Smooth muscle cell (in vitro differentiated cells): Measurements from ENCODE around the gene ARPC2. TPM values are rescaled to one million over a fixed set of nuclear protein-coding genes. Genes with fewer than 3 reads are reported as not detected.
A peak's percentile ranks its signal among the peaks of the same experiment; 100 is the strongest.
"Not testable (repeated sequence)": the region's sequence is repeated elsewhere in the genome, so short reads cannot be mapped to it uniquely, and the experiment has no call there.

Source experiments
- DNase-seq: peaks from one replicate; lab custom pipeline; 2025; ENCODE audit not compliant: unreplicated experiment; lab: John Stamatoyannopoulos, UW
- H2AFZ ChIP-seq: fragments of 200-600 bp; sonication (generic); 2 replicates; pipeline ENCODE4 v1.6.0; 2016; ENCODE audit warnings: antibody characterized with exemption, low read depth, mild to moderate bottlenecking
- H3F3A ChIP-seq: fragments of 200-600 bp; sonication (generic); 2 replicates; pipeline ENCODE4 v1.6.0; 2017; ENCODE audit warnings: antibody characterized with exemption, low read depth
- H3K27ac ChIP-seq: fragments of 200-600 bp; sonication (generic); 2 replicates; pipeline ENCODE4 v1.5.1; 2016; ENCODE audit warnings: low read depth, mild to moderate bottlenecking
- H3K27me3 ChIP-seq: fragments of 200-600 bp; sonication (generic); 2 replicates; pipeline ENCODE4 v1.6.1; 2016; ENCODE audit warnings: low read depth, mild to moderate bottlenecking
- H3K36me3 ChIP-seq: fragments of 200-600 bp; sonication (generic); 2 replicates; pipeline ENCODE4 v1.5.1; 2016; ENCODE audit warnings: low read depth
- H3K4me1 ChIP-seq: fragments of 200-600 bp; sonication (generic); 2 replicates; pipeline ENCODE4 v1.5.1; 2016; ENCODE audit warnings: low read depth
- H3K4me2 ChIP-seq: fragments of 200-600 bp; sonication (generic); 2 replicates; pipeline ENCODE4 v1.6.0; 2016; ENCODE audit warnings: mild to moderate bottlenecking
- H3K4me3 ChIP-seq: fragments of 200-600 bp; sonication (generic); 2 replicates; pipeline ENCODE4 v1.5.1; 2016; ENCODE audit warnings: mild to moderate bottlenecking
- H3K79me2 ChIP-seq: fragments of 200-600 bp; sonication (generic); 2 replicates; pipeline ENCODE4 v1.6.0; 2016; ENCODE audit warnings: low read depth, mild to moderate bottlenecking
- H3K9ac ChIP-seq: fragments of 200-600 bp; sonication (generic); 2 replicates; pipeline ENCODE4 v1.6.0; 2016; ENCODE audit warnings: low read depth
- H3K9me3 ChIP-seq: fragments of 200-600 bp; sonication (generic); replicated peaks from 2 replicates; pipeline ENCODE4 v1.5.1; 2016; ENCODE audit warnings: low read depth
- H4K20me1 ChIP-seq: fragments of 200-600 bp; sonication (generic); 2 replicates; pipeline ENCODE4 v1.6.0; 2016; ENCODE audit warnings: low read depth
- CTCF ChIP-seq: fragments of 200-600 bp; sonication (generic); IDR thresholded peaks from 2 replicates; pipeline ENCODE4 v1.5.1; 2017; ENCODE audit warnings: borderline replicate concordance, mild to moderate bottlenecking, antibody characterized with exemption; ENCODE audit not compliant: insufficient read depth, poor library complexity, severe bottlenecking
- WGBS: methylation state at CpG from one replicate; pipeline ENCODE4 v1.1.7; 2016; ENCODE audit warnings: low lambda C conversion rate; 5-methylcytosine and 5-hydroxymethylcytosine counted together
- polyA plus RNA-seq: library from polyadenylated mRNA; unstranded; fragments of >200 nt; fragmentation: Nextera tagmentation; extraction: Ambion mirVana; gene quantifications from 2 replicates; pipeline ENCODE4 v1.2.1, GENCODE V29; 2016
- total RNA-seq: library from RNA; depleted of rRNA; stranded (reverse); fragments of >200 nt; gene quantifications from 2 replicates; pipeline ENCODE4 v1.2.3, GENCODE V29; 2014

ARPC2 gene
- total and polyA plus RNA-seq, 2 experiments from 2014 or later = 653 to 858 TPM

- Histone ChIP-seq H3K4me2 (no peak overlapping the region), H3F3A (peaks cover 6% of the 10 kb centered on the region), H3K9me3 (no peaks in the 10 kb centered on the region), H3K27ac (no peak overlapping the region), H3K27me3 (no peaks in the 10 kb centered on the region), H4K20me1 (peaks cover 11% of the 10 kb centered on the region), H3K36me3 (no peaks in the 10 kb centered on the region), H3K9ac (no peak overlapping the region), H3K4me3 (no peak overlapping the region), H3K4me1 (peaks cover 9% of the 10 kb centered on the region), H3K79me2 (peaks cover 33% of the 10 kb centered on the region), H2AFZ (no peak overlapping the region)
- 87% methylated on average over 5 of the region's 5 CpGs for WGBS
- no peak for DNase-seq
- TF ChIP-seq CTCF = no peak
These were observed 55.0 kb downstream of the ARPC2 start for GRCh38 chr2:218271865-218272530.

- Histone ChIP-seq H3F3A (peaks cover 6% of the 10 kb centered on the region), H3K36me3 (no peaks in the 10 kb centered on the region), H3K9me3 (no peaks in the 10 kb centered on the region), H3K27ac (peak overlapping the region; percentile 53), H3K9ac (no peak overlapping the region), H3K27me3 (no peaks in the 10 kb centered on the region), H3K4me1 (peaks cover 9% of the 10 kb centered on the region), H3K4me2 (no peak overlapping the region), H2AFZ (no peak overlapping the region), H3K4me3 (no peak overlapping the region), H3K79me2 (peaks cover 32% of the 10 kb centered on the region), H4K20me1 (peaks cover 15% of the 10 kb centered on the region)
- 56% methylated on average over 18 of the region's 18 CpGs for WGBS
- peak; percentile 88 for TF ChIP-seq CTCF
- peak; percentile 39 for DNase-seq
These were observed 55.7 kb downstream of the ARPC2 start for GRCh38 chr2:218272531-218273212.

GRCh38 chr2:218273214-218273907, 56.4 kb downstream of the ARPC2 start:
- H4K20me1 ChIP-seq = peaks cover 15% of the 10 kb centered on the region
- not testable (repeated sequence) for H3F3A ChIP-seq, H3K27me3 ChIP-seq, H3K4me2 ChIP-seq, H3K9ac ChIP-seq, H2AFZ ChIP-seq, H3K4me3 ChIP-seq, DNase-seq, H3K36me3 ChIP-seq, H3K9me3 ChIP-seq, H3K4me1 ChIP-seq
- 93% methylated on average over 8 of the region's 8 CpGs for WGBS
- H3K79me2 ChIP-seq = peaks cover 25% of the 10 kb centered on the region
- peak overlapping the region; percentile 53 for H3K27ac ChIP-seq

GRCh38 chr2:218273908-218274249, 56.9 kb downstream of the ARPC2 start:
- Histone ChIP-seq H3F3A (peaks cover 6% of the 10 kb centered on the region), H3K9me3 (no peaks in the 10 kb centered on the region), H3K4me3 (no peak overlapping the region), H3K27me3 (no peaks in the 10 kb centered on the region), H3K4me2 (no peak overlapping the region), H3K36me3 (no peaks in the 10 kb centered on the region), H2AFZ (no peak overlapping the region), H3K4me1 (peaks cover 7% of the 10 kb centered on the region), H4K20me1 (peaks cover 15% of the 10 kb centered on the region), H3K27ac (no peak overlapping the region), H3K79me2 (peaks cover 22% of the 10 kb centered on the region), H3K9ac (no peak overlapping the region)
- TF ChIP-seq CTCF = no peak
- 98% methylated on average over 2 of the region's 2 CpGs for WGBS
- no peak for DNase-seq
